SK-N-MC (cell line): ENCODE results near the gene CD99.

ENCODE experiments used
- DNase-seq: peaks from one replicate; pipeline ENCODE4 v3.0.0-alpha.2; 2011; ENCODE audit warnings: low read depth, low spot score
- H3K27ac ChIP-seq: fragments of 200-600 bp; sonication (generic); 2 replicates; pipeline ENCODE4 v1.5.1; 2016; ENCODE audit warnings: mixed run types
- H3K36me3 ChIP-seq: fragments of 200-600 bp; sonication (generic); 2 replicates; pipeline ENCODE4 v1.6.1; 2017; ENCODE audit warnings: antibody characterized with exemption, low read length, mixed read lengths; ENCODE audit not compliant: insufficient read depth
- H3K4me3 ChIP-seq: fragments of 200-600 bp; sonication (generic); 2 replicates; pipeline ENCODE4 v1.5.1; 2016
- H3K9ac ChIP-seq: fragments of 200-600 bp; sonication (generic); 2 replicates; pipeline ENCODE4 v1.8.0; 2017; ENCODE audit warnings: mixed run types, mixed read lengths; ENCODE audit not compliant: insufficient read length
- H3K9me3 ChIP-seq: fragments of 200-600 bp; sonication (generic); 2 replicates; pipeline ENCODE4 v1.6.1; 2017; ENCODE audit warnings: low read depth, mild to moderate bottlenecking, antibody characterized with exemption, low read length, moderate library complexity, mixed read lengths
- EZH2 ChIP-seq: fragments of 200-600 bp; sonication (generic); IDR thresholded peaks from one replicate; pipeline ENCODE4 v1.6.1; 2017; ENCODE audit warnings: antibody characterized with exemption
- FOXP2 ChIP-seq: optimal IDR thresholded peaks from 2 replicates; pipeline ENCODE3; 2011; ENCODE audit warnings: mild to moderate bottlenecking, moderate library complexity; ENCODE audit not compliant: insufficient read depth; ENCODE audit errors: extremely low read length, control extremely low read depth
- POLR2AphosphoS5 ChIP-seq: IDR thresholded peaks from 2 replicates; pipeline ENCODE4 v1.6.1; 2012; ENCODE audit warnings: mild to moderate bottlenecking, low read depth, low read length, borderline replicate concordance

Gene CD99

DNA sequence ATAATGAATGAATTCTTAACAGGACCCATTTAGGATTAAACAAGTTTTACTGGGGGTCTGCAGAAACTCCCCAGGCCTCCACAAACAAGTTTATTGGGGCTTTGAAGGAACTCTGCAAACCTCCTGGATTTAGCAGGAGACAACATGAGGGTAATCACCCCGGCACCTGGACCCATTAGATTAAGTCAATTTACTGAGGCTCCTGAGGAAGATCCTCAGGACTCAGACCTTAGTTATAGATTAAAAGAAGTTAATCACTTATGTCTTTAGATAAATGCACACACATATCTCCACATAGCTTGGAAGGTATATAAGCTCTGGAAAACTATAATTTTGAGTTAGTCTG, 90.1 kb downstream of the CD99 start:
- no peak overlapping the region for H3K9ac ChIP-seq
- no peaks in the 10 kb centered on the region for H3K9me3 ChIP-seq
- H3K36me3 ChIP-seq: no peaks in the 10 kb centered on the region; the same call in 1 of the 2 replicates
- no peak for DNase-seq
- peak overlapping the region; percentile 25; the same call in 1 of the 2 replicates for H3K27ac ChIP-seq
- TF ChIP-seq FOXP2 (no peak), EZH2 (no peak), POLR2AphosphoS5 (no peak)
- H3K4me3 ChIP-seq: no peak overlapping the region

DNA sequence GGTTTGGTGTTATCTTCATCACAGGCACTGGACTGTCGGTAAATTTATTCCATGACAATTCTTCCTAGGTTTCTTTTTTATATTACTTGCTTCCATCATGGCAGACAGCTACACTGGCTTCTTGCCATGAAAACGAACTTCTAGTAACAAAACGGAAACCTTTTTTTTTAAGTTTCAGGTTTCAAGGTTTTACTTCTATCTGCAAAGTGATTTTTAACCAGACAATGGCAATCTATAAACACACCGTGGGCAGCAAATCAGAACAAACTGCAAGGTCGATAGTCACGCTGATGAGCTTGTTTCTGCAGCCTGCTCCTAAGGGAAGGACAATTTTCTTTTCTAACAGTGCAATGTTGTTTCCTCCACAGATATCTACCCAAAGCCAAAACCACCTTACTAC, 90.6 kb downstream of the CD99 start:
- no peak overlapping the region for H3K4me3 ChIP-seq
- no peak overlapping the region for H3K9ac ChIP-seq
- H3K9me3 ChIP-seq: no peaks in the 10 kb centered on the region
- no peak for DNase-seq
- H3K36me3 ChIP-seq: no peaks in the 10 kb centered on the region; the same call in 1 of the 2 replicates
- no peak overlapping the region; the same call in 1 of the 2 replicates for H3K27ac ChIP-seq
- TF ChIP-seq POLR2AphosphoS5: no peak
- TF ChIP-seq EZH2: no peak
- TF ChIP-seq FOXP2: no peak

DNA sequence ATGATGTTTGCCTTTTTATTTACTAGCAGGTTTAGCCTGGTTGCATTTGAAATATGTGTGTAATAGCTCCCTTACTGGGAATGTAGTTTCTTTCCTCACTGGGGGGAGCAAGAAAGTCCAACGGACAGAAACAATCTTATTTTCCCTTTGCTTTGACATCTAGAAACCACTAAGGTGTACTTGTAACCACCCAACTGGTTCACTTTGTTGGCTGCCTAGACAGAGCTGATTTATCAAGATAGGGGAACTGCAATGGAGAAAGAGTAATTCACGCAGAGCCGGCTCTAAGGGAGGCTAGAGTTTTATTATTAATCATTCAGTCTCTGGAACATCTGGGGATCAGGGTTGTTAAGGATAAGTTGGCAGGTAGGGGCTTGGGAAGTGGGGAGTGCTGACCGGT, 91.1 kb downstream of the CD99 start:
- no peak for TF ChIP-seq FOXP2
- DNase-seq: no peak
- Histone ChIP-seq H3K9me3 (no peaks in the 10 kb centered on the region), H3K4me3 (no peak overlapping the region), H3K36me3 (no peaks in the 10 kb centered on the region; the same call in 1 of the 2 replicates), H3K27ac (no peak overlapping the region; the same call in 1 of the 2 replicates), H3K9ac (no peak overlapping the region)

DNA sequence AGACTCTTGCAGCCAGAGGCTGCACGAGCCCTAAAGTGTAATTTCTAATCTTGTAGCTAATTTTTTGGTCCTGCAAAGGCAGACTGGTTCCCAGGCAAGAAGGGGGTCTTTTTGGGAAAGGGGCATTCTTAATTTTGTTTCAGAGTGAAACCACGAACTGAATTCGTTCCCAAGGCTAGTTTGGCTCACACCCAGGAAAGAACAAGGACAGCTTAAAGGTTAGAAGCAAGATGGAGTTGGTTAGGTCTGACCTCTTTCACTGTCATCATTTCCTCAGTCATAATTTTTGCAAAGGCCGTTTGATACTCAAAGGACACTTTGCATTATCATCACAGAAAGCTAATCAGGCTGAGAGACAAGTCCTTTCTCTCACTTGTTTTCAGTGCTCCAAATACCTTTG, 91.7 kb downstream of the CD99 start:
- no peak overlapping the region for H3K4me3 ChIP-seq
- TF ChIP-seq FOXP2: no peak
- no peak for TF ChIP-seq POLR2AphosphoS5

DNA sequence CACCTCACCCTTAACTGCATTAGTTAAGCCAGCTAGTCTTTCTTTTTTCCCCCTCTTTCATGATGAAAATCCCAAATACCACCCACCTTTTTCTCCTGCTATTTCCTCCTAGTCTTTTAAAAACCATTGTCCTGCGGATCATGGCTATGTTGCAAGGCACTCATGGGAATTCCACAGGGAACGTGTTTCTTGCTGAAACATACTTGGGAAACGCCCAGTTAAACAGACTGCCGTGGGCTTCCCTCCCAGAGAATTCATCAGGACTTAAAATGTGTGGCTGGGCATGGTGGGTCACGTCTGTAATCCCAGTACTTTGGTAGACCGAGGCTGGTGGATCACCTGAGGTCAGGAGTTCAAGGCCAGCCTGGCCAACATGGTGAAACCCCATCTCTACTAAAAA, 92.9 kb downstream of the CD99 start:
- DNase-seq: no peak

More for the DNA sequence above, 91.7 kb downstream of the CD99 start:
- H3K9ac ChIP-seq: no peak overlapping the region
- no peaks in the 10 kb centered on the region for H3K9me3 ChIP-seq
- peak overlapping the region; percentile 54; the same call in 1 of the 2 replicates for H3K27ac ChIP-seq
- no peak for DNase-seq
- H3K36me3 ChIP-seq: no peaks in the 10 kb centered on the region; the same call in 1 of the 2 replicates

DNA sequence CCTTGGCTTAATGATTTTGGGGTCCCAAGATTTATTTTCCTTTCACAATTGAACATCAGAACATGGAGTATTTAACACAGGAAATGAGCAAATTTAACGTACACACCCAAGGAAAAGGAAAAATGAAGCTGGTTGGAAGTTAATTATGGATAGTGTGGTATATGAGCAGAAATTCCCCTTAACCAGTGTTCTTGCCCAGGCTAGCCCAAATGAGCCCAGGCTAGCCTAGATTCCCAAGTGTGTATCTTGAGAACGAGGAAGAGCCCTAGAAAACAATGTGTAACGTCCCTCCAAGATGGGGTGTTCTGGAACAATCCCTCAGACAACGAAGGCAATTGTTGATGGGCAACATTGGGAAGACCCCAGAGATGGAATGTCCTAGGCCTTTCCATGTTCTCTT, 94.4 kb downstream of the CD99 start:
- no peak for DNase-seq
- no peak for TF ChIP-seq EZH2
- Histone ChIP-seq H3K9ac (no peak overlapping the region), H3K4me3 (no peak overlapping the region), H3K27ac (no peak overlapping the region), H3K36me3 (no peaks in the 10 kb centered on the region; the same call in 1 of the 2 replicates), H3K9me3 (no peaks in the 10 kb centered on the region)

More for the DNA sequence above, 92.9 kb downstream of the CD99 start:
- no peaks in the 10 kb centered on the region; the same call in 1 of the 2 replicates for H3K36me3 ChIP-seq
- H3K27ac ChIP-seq: no peak overlapping the region
- TF ChIP-seq POLR2AphosphoS5: no peak
- no peak for TF ChIP-seq EZH2
- TF ChIP-seq FOXP2: no peak
- no peak overlapping the region for H3K4me3 ChIP-seq
- H3K9ac ChIP-seq: no peak overlapping the region
- no peaks in the 10 kb centered on the region for H3K9me3 ChIP-seq

DNA sequence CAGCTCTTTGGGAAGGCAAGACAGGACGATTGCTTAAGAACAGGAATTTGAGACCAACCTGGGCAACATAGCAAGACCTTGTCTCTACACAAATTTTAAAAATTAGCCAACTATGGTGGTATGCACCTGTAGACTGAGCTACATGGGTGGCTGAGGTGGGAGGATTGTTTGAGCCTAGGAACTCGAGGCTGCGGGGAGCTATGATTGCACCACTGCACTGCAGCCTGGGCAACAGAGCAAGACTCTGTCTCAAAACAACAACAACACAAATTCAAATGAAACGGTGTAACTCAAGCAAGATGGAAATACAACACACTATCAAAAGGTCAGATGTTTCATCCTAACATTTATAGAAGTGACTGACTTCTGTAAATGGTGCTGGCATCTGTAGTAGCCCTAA, 97.9 kb downstream of the CD99 start:
- DNase-seq: no peak
- Histone ChIP-seq H3K27ac (no peak overlapping the region), H3K36me3 (peaks cover 4% of the 10 kb centered on the region; the same call in 1 of the 2 replicates), H3K9ac (no peak overlapping the region), H3K9me3 (no peaks in the 10 kb centered on the region), H3K4me3 (no peak overlapping the region)
- no peak for TF ChIP-seq FOXP2
- no peak for TF ChIP-seq EZH2
- TF ChIP-seq POLR2AphosphoS5: no peak

DNA sequence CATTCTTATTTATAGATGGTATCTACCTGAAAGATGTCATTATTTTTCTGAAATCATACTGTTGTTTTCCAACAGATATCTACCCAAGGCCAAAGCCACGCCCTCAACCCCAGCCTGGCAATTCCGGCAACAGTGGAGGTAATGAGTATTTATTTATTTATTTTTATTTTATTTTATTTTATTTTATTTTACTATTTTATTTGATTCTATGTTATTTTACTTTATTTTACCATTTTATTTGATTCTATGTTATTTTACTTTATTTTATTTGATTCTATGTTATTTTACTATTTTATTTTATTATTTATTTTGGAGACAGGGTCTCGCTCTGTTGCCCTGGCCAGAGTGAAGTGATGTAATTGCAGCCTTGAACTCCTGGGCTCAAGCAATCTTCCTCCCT, 98.5 kb downstream of the CD99 start:
- peaks cover 4% of the 10 kb centered on the region; the same call in 1 of the 2 replicates for H3K36me3 ChIP-seq
- TF ChIP-seq EZH2 (no peak), POLR2AphosphoS5 (no peak), FOXP2 (no peak)
- H3K9me3 ChIP-seq: no peaks in the 10 kb centered on the region
- DNase-seq: no peak
- H3K27ac ChIP-seq: no peak overlapping the region
- H3K9ac ChIP-seq: no peak overlapping the region
- no peak overlapping the region for H3K4me3 ChIP-seq
